Vagina (tissue), 2 donors: Measurements from ENCODE around the gene ARID5A.

ENCODE experiments used
- POLR2A ChIP-seq, 2 donors: fragments of 450-650 bp; IDR thresholded peaks; one replicate each; pipeline ENCODE4 v1.6.1; 2017; ENCODE audit warnings: antibody characterized with exemption in 2 of 2, mild to moderate bottlenecking in 2 of 2, moderate library complexity in 2 of 2
- TF ChIP-seq, protein P1 (sequence below), 3 experiments: fragments of 450-650 bp in 2 of 3; fragments of 200-600 bp in 1 of 3; sonication (generic) in 1 of 3; IDR thresholded peaks; one replicate each; pipeline ENCODE4 v1.5.1; 2017 to 2019; ENCODE audit warnings: antibody characterized with exemption in 3 of 3, mild to moderate bottlenecking in 2 of 3, moderate library complexity in 2 of 3

DNA sequence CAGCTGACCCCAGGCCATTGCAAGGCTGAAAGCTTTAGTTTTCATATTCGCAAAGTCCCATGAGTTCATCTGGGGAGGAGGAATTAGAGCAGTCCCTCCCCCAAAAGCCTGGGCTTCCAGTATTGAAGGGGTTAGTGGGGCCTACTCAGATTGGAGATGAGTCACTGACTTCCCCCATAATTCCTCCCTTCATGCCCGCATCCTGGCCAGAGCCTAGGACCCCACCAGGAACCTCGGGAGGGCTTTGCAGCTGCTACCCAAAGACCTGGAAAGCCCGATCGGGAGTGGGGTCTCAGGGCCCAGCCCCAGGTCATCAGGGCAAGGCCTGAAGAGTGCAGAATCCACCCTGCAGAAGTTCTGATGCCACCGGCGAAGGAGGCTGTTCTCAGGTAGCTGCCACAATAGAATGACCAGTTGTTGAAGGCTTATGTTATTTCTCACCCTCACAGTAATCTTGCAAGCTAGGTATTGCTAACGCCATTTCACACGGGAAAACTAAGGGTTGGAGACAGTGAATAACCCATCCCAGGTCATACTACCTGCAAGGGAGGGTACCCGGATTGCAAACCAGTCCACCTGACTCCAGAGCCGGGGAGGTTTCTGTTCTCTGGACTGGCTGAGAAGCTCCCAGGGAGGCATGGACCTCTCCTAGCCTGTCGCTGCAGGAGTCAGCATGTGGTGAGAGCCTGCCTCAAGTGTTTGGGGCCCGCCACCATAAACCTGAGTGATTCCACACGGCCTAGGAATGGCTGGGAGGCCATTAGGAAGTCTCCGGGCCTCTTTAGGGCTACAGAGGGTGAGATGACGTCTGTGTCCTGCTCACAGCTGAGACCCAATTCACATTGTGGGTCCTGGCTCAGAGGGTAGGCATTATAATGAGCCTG lies 5.8 kb upstream of the ARID5A start:
- no peak for TF ChIP-seq POLR2A (IDR thresholded peaks at IDR 0.05)
- TF ChIP-seq, protein P1, sequence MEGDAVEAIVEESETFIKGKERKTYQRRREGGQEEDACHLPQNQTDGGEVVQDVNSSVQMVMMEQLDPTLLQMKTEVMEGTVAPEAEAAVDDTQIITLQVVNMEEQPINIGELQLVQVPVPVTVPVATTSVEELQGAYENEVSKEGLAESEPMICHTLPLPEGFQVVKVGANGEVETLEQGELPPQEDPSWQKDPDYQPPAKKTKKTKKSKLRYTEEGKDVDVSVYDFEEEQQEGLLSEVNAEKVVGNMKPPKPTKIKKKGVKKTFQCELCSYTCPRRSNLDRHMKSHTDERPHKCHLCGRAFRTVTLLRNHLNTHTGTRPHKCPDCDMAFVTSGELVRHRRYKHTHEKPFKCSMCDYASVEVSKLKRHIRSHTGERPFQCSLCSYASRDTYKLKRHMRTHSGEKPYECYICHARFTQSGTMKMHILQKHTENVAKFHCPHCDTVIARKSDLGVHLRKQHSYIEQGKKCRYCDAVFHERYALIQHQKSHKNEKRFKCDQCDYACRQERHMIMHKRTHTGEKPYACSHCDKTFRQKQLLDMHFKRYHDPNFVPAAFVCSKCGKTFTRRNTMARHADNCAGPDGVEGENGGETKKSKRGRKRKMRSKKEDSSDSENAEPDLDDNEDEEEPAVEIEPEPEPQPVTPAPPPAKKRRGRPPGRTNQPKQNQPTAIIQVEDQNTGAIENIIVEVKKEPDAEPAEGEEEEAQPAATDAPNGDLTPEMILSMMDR (IDR thresholded peaks at IDR 0.05), result no peak
